Smooth muscle cell (in vitro differentiated cells): ENCODE data around the gene PCCA. TPM values are rescaled to one million over a fixed set of nuclear protein-coding genes. Genes with fewer than 3 reads are reported as not detected.

Experiments used
- DNase-seq: peaks from one replicate; lab custom pipeline; 2025; ENCODE audit not compliant: unreplicated experiment; lab: John Stamatoyannopoulos, UW
- H2AFZ ChIP-seq: fragments of 200-600 bp; sonication (generic); 2 replicates; pipeline ENCODE4 v1.6.0; 2016; ENCODE audit warnings: antibody characterized with exemption, low read depth, mild to moderate bottlenecking
- H3F3A ChIP-seq: fragments of 200-600 bp; sonication (generic); 2 replicates; pipeline ENCODE4 v1.6.0; 2017; ENCODE audit warnings: antibody characterized with exemption, low read depth
- H3K27ac ChIP-seq: fragments of 200-600 bp; sonication (generic); 2 replicates; pipeline ENCODE4 v1.5.1; 2016; ENCODE audit warnings: low read depth, mild to moderate bottlenecking
- H3K27me3 ChIP-seq: fragments of 200-600 bp; sonication (generic); 2 replicates; pipeline ENCODE4 v1.6.1; 2016; ENCODE audit warnings: low read depth, mild to moderate bottlenecking
- H3K36me3 ChIP-seq: fragments of 200-600 bp; sonication (generic); 2 replicates; pipeline ENCODE4 v1.5.1; 2016; ENCODE audit warnings: low read depth
- H3K4me1 ChIP-seq: fragments of 200-600 bp; sonication (generic); 2 replicates; pipeline ENCODE4 v1.5.1; 2016; ENCODE audit warnings: low read depth
- H3K4me2 ChIP-seq: fragments of 200-600 bp; sonication (generic); 2 replicates; pipeline ENCODE4 v1.6.0; 2016; ENCODE audit warnings: mild to moderate bottlenecking
- H3K4me3 ChIP-seq: fragments of 200-600 bp; sonication (generic); 2 replicates; pipeline ENCODE4 v1.5.1; 2016; ENCODE audit warnings: mild to moderate bottlenecking
- H3K79me2 ChIP-seq: fragments of 200-600 bp; sonication (generic); 2 replicates; pipeline ENCODE4 v1.6.0; 2016; ENCODE audit warnings: low read depth, mild to moderate bottlenecking
- H3K9ac ChIP-seq: fragments of 200-600 bp; sonication (generic); 2 replicates; pipeline ENCODE4 v1.6.0; 2016; ENCODE audit warnings: low read depth
- H3K9me3 ChIP-seq: fragments of 200-600 bp; sonication (generic); replicated peaks from 2 replicates; pipeline ENCODE4 v1.5.1; 2016; ENCODE audit warnings: low read depth
- H4K20me1 ChIP-seq: fragments of 200-600 bp; sonication (generic); 2 replicates; pipeline ENCODE4 v1.6.0; 2016; ENCODE audit warnings: low read depth
- WGBS: methylation state at CpG from one replicate; pipeline ENCODE4 v1.1.7; 2016; ENCODE audit warnings: low lambda C conversion rate; 5-methylcytosine and 5-hydroxymethylcytosine counted together
- polyA plus RNA-seq: library from polyadenylated mRNA; unstranded; fragments of >200 nt; fragmentation: Nextera tagmentation; extraction: Ambion mirVana; gene quantifications from 2 replicates; pipeline ENCODE4 v1.2.1, GENCODE V29; 2016
- total RNA-seq: library from RNA; depleted of rRNA; stranded (reverse); fragments of >200 nt; gene quantifications from 2 replicates; pipeline ENCODE4 v1.2.3, GENCODE V29; 2014
- TF ChIP-seq, protein P1 (sequence below): fragments of 200-600 bp; sonication (generic); IDR thresholded peaks from 2 replicates; pipeline ENCODE4 v1.5.1; 2017; ENCODE audit warnings: borderline replicate concordance, mild to moderate bottlenecking, antibody characterized with exemption; ENCODE audit not compliant: insufficient read depth, poor library complexity, severe bottlenecking

PCCA gene
- total and polyA plus RNA-seq, 2 experiments from 2014 or later, result 19.6 to 24.7 TPM

DNA sequence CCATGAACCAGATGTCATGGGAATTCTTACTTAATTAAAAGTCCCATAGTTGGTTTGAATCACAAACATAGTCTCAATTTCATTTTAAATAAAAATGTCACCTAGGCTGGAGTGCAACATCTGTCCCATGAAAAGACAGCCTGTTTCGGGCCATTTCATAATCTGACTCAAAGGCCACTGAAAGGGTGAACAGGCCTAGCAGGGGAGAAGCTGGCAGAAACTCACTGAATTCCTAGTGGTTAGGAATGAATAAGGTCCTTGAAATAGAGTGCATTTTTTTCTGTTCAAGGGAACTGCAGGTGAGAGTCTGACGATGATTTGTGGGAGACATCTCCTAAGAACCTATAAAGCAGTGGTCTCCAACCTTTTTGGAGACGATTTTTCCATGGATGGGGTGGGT is 44.0 kb upstream of the PCCA start:
- TF ChIP-seq, protein P1, sequence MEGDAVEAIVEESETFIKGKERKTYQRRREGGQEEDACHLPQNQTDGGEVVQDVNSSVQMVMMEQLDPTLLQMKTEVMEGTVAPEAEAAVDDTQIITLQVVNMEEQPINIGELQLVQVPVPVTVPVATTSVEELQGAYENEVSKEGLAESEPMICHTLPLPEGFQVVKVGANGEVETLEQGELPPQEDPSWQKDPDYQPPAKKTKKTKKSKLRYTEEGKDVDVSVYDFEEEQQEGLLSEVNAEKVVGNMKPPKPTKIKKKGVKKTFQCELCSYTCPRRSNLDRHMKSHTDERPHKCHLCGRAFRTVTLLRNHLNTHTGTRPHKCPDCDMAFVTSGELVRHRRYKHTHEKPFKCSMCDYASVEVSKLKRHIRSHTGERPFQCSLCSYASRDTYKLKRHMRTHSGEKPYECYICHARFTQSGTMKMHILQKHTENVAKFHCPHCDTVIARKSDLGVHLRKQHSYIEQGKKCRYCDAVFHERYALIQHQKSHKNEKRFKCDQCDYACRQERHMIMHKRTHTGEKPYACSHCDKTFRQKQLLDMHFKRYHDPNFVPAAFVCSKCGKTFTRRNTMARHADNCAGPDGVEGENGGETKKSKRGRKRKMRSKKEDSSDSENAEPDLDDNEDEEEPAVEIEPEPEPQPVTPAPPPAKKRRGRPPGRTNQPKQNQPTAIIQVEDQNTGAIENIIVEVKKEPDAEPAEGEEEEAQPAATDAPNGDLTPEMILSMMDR, result no peak
- no peaks in the 10 kb centered on the region for H3K27me3 ChIP-seq
- H3K9me3 ChIP-seq, result no peaks in the 10 kb centered on the region
- 91% methylated on average over 3 of the region's 3 CpGs for WGBS
- H3K9ac ChIP-seq, result no peak overlapping the region
- H4K20me1 ChIP-seq, result no peaks in the 10 kb centered on the region
- peaks cover 6% of the 10 kb centered on the region for H3K4me1 ChIP-seq
- no peak overlapping the region for H3K4me3 ChIP-seq
- H3K4me2 ChIP-seq, result no peak overlapping the region
- H3K27ac ChIP-seq, result no peak overlapping the region
- no peak for DNase-seq
- no peaks in the 10 kb centered on the region for H3K79me2 ChIP-seq
- H3K36me3 ChIP-seq, result no peaks in the 10 kb centered on the region
- H3F3A ChIP-seq, result no peaks in the 10 kb centered on the region
- no peak overlapping the region for H2AFZ ChIP-seq

DNA sequence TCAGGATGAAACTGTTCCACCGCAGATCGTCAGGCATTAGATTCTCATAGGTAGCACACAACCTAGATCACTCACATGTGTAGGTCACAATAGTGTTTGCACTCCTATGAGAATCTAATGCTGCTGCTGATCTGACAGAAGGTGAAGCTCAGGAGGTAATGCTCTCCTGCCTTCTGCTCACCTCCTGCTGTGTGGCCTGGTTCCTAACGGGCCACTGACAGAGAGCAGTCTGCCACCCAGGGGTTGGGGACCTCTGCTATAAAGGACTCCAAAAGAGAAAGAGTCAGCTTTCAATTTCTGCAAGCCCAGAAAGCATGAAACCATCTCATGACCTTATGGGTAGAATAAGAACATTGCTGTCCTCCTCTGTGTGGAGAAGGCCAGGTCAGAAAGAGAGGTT is 43.5 kb upstream of the PCCA start:
- no peak for DNase-seq
- 92% methylated on average over 3 of the region's 3 CpGs for WGBS
- TF ChIP-seq, protein P1, result no peak
- H2AFZ ChIP-seq, result no peak overlapping the region
- H3K27me3 ChIP-seq, result no peaks in the 10 kb centered on the region
- H3K9me3 ChIP-seq, result no peaks in the 10 kb centered on the region
- H3K79me2 ChIP-seq, result no peaks in the 10 kb centered on the region
- no peak overlapping the region for H3K4me2 ChIP-seq
- no peak overlapping the region for H3K4me3 ChIP-seq
- no peaks in the 10 kb centered on the region for H3K36me3 ChIP-seq
- no peaks in the 10 kb centered on the region for H4K20me1 ChIP-seq
- no peak overlapping the region for H3K9ac ChIP-seq
- no peaks in the 10 kb centered on the region for H3F3A ChIP-seq
- H3K27ac ChIP-seq, result no peak overlapping the region
- H3K4me1 ChIP-seq, result peaks cover 2% of the 10 kb centered on the region

DNA sequence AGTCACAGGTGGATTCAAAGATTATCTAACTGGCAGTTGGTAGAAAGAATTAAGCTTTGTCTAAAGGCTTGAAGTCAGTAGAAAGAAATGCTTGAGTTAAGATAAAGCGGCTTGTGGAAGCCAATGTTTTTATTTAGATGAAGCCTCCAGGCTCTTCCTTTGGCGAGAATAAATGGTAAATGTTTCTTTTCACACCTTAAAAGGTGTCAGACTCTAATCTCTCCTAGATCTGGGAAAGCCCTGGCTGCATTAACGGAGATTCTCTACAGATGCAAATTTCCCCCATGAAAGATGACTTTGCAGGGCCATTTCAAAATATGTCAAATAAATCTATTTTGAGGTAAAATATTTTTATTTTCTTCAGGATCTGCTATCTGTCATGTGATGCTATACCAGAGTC is 37.8 kb upstream of the PCCA start:
- 36% methylated on average over 3 of the region's 3 CpGs for WGBS
- no peaks in the 10 kb centered on the region for H3K79me2 ChIP-seq
- H3K27ac ChIP-seq, result no peak overlapping the region
- H2AFZ ChIP-seq, result no peak overlapping the region
- H3K27me3 ChIP-seq, result no peaks in the 10 kb centered on the region
- no peaks in the 10 kb centered on the region for H3K4me1 ChIP-seq
- H3K9ac ChIP-seq, result no peak overlapping the region
- no peaks in the 10 kb centered on the region for H3K9me3 ChIP-seq
- TF ChIP-seq, protein P1, result no peak
- no peak overlapping the region for H3K4me3 ChIP-seq
- H3K36me3 ChIP-seq, result no peaks in the 10 kb centered on the region
- no peak for DNase-seq
- no peaks in the 10 kb centered on the region for H3F3A ChIP-seq
- H4K20me1 ChIP-seq, result no peaks in the 10 kb centered on the region
- no peak overlapping the region for H3K4me2 ChIP-seq

DNA sequence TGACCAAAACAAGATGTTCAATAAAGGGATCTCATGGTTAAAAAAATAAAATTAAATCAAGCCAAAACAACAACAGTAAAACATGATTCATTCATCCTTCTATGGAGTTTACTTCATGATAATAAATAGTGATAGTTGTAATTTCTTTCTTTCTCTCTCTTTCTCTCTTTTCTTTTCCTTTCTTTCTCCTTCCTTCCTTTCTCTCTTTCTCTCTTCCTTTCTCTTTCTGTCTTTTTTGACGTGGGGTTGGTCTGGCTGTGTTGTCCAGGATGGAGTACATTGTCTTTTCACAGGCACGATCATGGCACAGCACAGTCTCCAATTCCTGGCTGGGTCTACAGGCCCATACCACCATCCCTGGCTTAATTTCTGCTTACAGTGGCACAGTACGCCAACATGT is 29.1 kb upstream of the PCCA start:
- no peak overlapping the region for H3K27ac ChIP-seq
- 93% methylated on average over 3 of the region's 3 CpGs for WGBS
- H3K9ac ChIP-seq, result no peak overlapping the region
- H4K20me1 ChIP-seq, result no peaks in the 10 kb centered on the region
- H3K9me3 ChIP-seq, result no peaks in the 10 kb centered on the region
- no peaks in the 10 kb centered on the region for H3F3A ChIP-seq
- H3K4me1 ChIP-seq, result peaks cover 14% of the 10 kb centered on the region
- H3K4me2 ChIP-seq, result no peak overlapping the region
- H3K79me2 ChIP-seq, result no peaks in the 10 kb centered on the region
- H2AFZ ChIP-seq, result no peak overlapping the region
- no peak overlapping the region for H3K4me3 ChIP-seq
- no peak for DNase-seq
- TF ChIP-seq, protein P1, result no peak
- H3K27me3 ChIP-seq, result no peaks in the 10 kb centered on the region
- no peaks in the 10 kb centered on the region for H3K36me3 ChIP-seq
